Dermis blood vessel endothelial cell (primary cell): ENCODE measurements around the gene KRTAP9-1. TPM values are rescaled to one million over a fixed set of nuclear protein-coding genes. Genes with fewer than 3 reads are reported as not detected.
"Not testable (repeated sequence)": the region's sequence is repeated elsewhere in the genome, so short reads cannot be mapped to it uniquely, and the experiment has no call there.

ENCODE experiments used
- DNase-seq: peaks from one replicate; pipeline ENCODE4 v3.0.0; 2010
- total RNA-seq: library from RNA; depleted of rRNA; stranded (reverse); fragments of >200 nt; gene quantifications from 2 replicates; pipeline ENCODE4 v1.2.3, GENCODE V29; 2014

KRTAP9-1 gene
- total RNA-seq, 1 donor from 2014 or later = not detected

- no peak for DNase-seq
Measured at GRCh38 chr17:41184480-41184961, 5.2 kb upstream of the KRTAP9-1 start, which contains the start of gene KRTAP4-1. Gene KRTAP4-1, minus strand, starts transcription at chr17:41184911. Its CDS starts 57 bp downstream, at chr17:41184854.

- DNase-seq = no peak
Measured at GRCh38 chr17:41185001-41185400, 4.7 kb upstream of the KRTAP9-1 start.

GRCh38 chr17:41186872-41187271 lies 2.8 kb upstream of the KRTAP9-1 start:
- DNase-seq = no peak

GRCh38 chr17:41190328-41190727 lies 641 bp downstream of the KRTAP9-1 start:
- no peak for DNase-seq

GRCh38 chr17:41196068-41196467 lies 6.4 kb downstream of the KRTAP9-1 start:
- no peak for DNase-seq

- no peak for DNase-seq
Measured at GRCh38 chr17:41199421-41200078, 9.9 kb downstream of the KRTAP9-1 start.

GRCh38 chr17:41211845-41212466 lies 22.3 kb downstream of the KRTAP9-1 start:
- DNase-seq = no peak

GRCh38 chr17:41212524-41213169 lies 23.0 kb downstream of the KRTAP9-1 start:
- DNase-seq = no peak

GRCh38 chr17:41215681-41216080 lies 26.0 kb downstream of the KRTAP9-1 start:
- no peak for DNase-seq

GRCh38 chr17:41223821-41224220 lies 34.1 kb downstream of the KRTAP9-1 start:
- DNase-seq = no peak

- DNase-seq = no peak
Measured at GRCh38 chr17:41226051-41226450, 36.4 kb downstream of the KRTAP9-1 start.

GRCh38 chr17:41226598-41227095 lies 37.0 kb downstream of the KRTAP9-1 start, which contains the start of gene KRTAP9-2:
Gene KRTAP9-2, plus strand, starts transcription at chr17:41226648. Its CDS starts 7 bp downstream, at chr17:41226655.
- not testable (repeated sequence) for DNase-seq

- no peak for DNase-seq
Measured at GRCh38 chr17:41230094-41230493, 40.4 kb downstream of the KRTAP9-1 start.

- no peak for DNase-seq
Measured at GRCh38 chr17:41231731-41232130, 42.0 kb downstream of the KRTAP9-1 start.

GRCh38 chr17:41232399-41233105 lies 42.9 kb downstream of the KRTAP9-1 start, which contains the start of gene KRTAP9-3:
Gene KRTAP9-3, plus strand, starts transcription at chr17:41232449. Its CDS starts 53 bp downstream, at chr17:41232502.
- not testable (repeated sequence) for DNase-seq

- DNase-seq = not testable (repeated sequence)
Measured at GRCh38 chr17:41237116-41237515, 47.4 kb downstream of the KRTAP9-1 start.

- not testable (repeated sequence) for DNase-seq
Measured at GRCh38 chr17:41237949-41238437, 48.3 kb downstream of the KRTAP9-1 start, which contains the start of gene KRTAP9-8. Gene KRTAP9-8, plus strand, starts transcription at chr17:41237999. Its CDS starts 53 bp downstream, at chr17:41238052.

Other genes starting within 250 kb of the KRTAP9-1 start
- not detected in 2 replicates for gene KRT39, start 222.9 kb upstream of the KRTAP9-1 start, total RNA-seq
- not detected in 2 replicates for gene KRT40, start 205.6 kb upstream of the KRTAP9-1 start, total RNA-seq
- not detected in 2 replicates for gene KRTAP3-3, start 195.7 kb upstream of the KRTAP9-1 start, total RNA-seq
- gene KRTAP3-2, start 190.0 kb upstream of the KRTAP9-1 start, total RNA-seq = not detected in 2 replicates
- gene KRTAP3-1, start 180.8 kb upstream of the KRTAP9-1 start, total RNA-seq = not detected in 2 replicates
- gene KRTAP1-5, start 162.7 kb upstream of the KRTAP9-1 start, total RNA-seq = not detected in 2 replicates
- not detected in 2 replicates for gene KRTAP1-4, start 159.7 kb upstream of the KRTAP9-1 start, total RNA-seq
- not detected in 2 replicates for gene KRTAP1-3, start 155.0 kb upstream of the KRTAP9-1 start, total RNA-seq
- not detected in 2 replicates for gene KRTAP1-1, start 148.4 kb upstream of the KRTAP9-1 start, total RNA-seq
- gene KRTAP2-1, start 142.6 kb upstream of the KRTAP9-1 start, total RNA-seq = not detected in 2 replicates
- gene KRTAP2-2, start 134.7 kb upstream of the KRTAP9-1 start, total RNA-seq = not detected in 2 replicates
- gene KRTAP2-3, start 129.8 kb upstream of the KRTAP9-1 start, total RNA-seq = not detected in 2 replicates
- gene KRTAP2-4, start 124.0 kb upstream of the KRTAP9-1 start, total RNA-seq = not detected in 2 replicates
- not detected in 2 replicates for gene KRTAP4-7, start 105.7 kb upstream of the KRTAP9-1 start, total RNA-seq
- gene KRTAP4-8, start 91.7 kb upstream of the KRTAP9-1 start, total RNA-seq = not detected in 2 replicates
- gene KRTAP4-16, start 87.7 kb upstream of the KRTAP9-1 start, total RNA-seq = not detected in 2 replicates
- not detected in 2 replicates for gene KRTAP4-9, start 84.5 kb upstream of the KRTAP9-1 start, total RNA-seq
- not detected in 2 replicates for gene KRTAP4-11, start 71.5 kb upstream of the KRTAP9-1 start, total RNA-seq
- not detected in 2 replicates for gene KRTAP4-12, start 65.7 kb upstream of the KRTAP9-1 start, total RNA-seq
- 0.19 TPM in 1 of 2 replicates, not detected in the other for gene KRTAP4-6, start 49.3 kb upstream of the KRTAP9-1 start, total RNA-seq
- not detected in 2 replicates for gene KRTAP4-5, start 40.1 kb upstream of the KRTAP9-1 start, total RNA-seq
- gene KRTAP4-4, start 29.1 kb upstream of the KRTAP9-1 start, total RNA-seq = not detected in 2 replicates
- not detected in 2 replicates for gene KRTAP4-3, start 21.7 kb upstream of the KRTAP9-1 start, total RNA-seq
- not detected in 2 replicates for gene KRTAP4-2, start 11.7 kb upstream of the KRTAP9-1 start, total RNA-seq
- gene KRTAP4-1, start 5.0 kb upstream of the KRTAP9-1 start, total RNA-seq = not detected in 2 replicates
- gene KRTAP9-2, start 36.8 kb downstream of the KRTAP9-1 start, total RNA-seq = not detected in 2 replicates
- gene KRTAP9-3, start 42.6 kb downstream of the KRTAP9-1 start, total RNA-seq = not detected in 2 replicates
- gene KRTAP9-8, start 48.1 kb downstream of the KRTAP9-1 start, total RNA-seq = not detected in 2 replicates
- not detected in 2 replicates for gene KRTAP9-4, start 59.8 kb downstream of the KRTAP9-1 start, total RNA-seq
- gene KRTAP9-9, start 65.5 kb downstream of the KRTAP9-1 start, total RNA-seq = not detected in 2 replicates
- gene KRTAP9-6, start 75.5 kb downstream of the KRTAP9-1 start, total RNA-seq = not detected in 2 replicates
- gene KRTAP9-7, start 85.8 kb downstream of the KRTAP9-1 start, total RNA-seq = not detected in 2 replicates
- not detected in 2 replicates for gene KRTAP29-1, start 113.0 kb downstream of the KRTAP9-1 start, total RNA-seq
- 0.05 TPM in 1 of 2 replicates, not detected in the other for gene KRTAP16-1, start 119.4 kb downstream of the KRTAP9-1 start, total RNA-seq
- gene KRTAP17-1, start 125.8 kb downstream of the KRTAP9-1 start, total RNA-seq = not detected in 2 replicates
- gene KRT33A, start 160.9 kb downstream of the KRTAP9-1 start, total RNA-seq = not detected in 2 replicates
- not detected in 2 replicates for gene KRT33B, start 179.9 kb downstream of the KRTAP9-1 start, total RNA-seq
- 0.51 TPM in 1 of 2 replicates, not detected in the other for gene KRT34, start 192.4 kb downstream of the KRTAP9-1 start, total RNA-seq
- not detected in 2 replicates for gene KRT31, start 207.7 kb downstream of the KRTAP9-1 start, total RNA-seq
- gene KRT37, start 234.7 kb downstream of the KRTAP9-1 start, total RNA-seq = not detected in 2 replicates